IMR-90 (cell line): ENCODE results near the gene NOS1AP. TPM values are rescaled to one million over a fixed set of nuclear protein-coding genes. Genes with fewer than 3 reads are reported as not detected.

Experiments used
- ATAC-seq: fragments of 200-7000 bp; cut with Tn5 transposase; 2 replicates; pipeline ENCODE4 v1.9.1; 2020; ENCODE audit warnings: low read depth, mild to moderate bottlenecking, moderate library complexity
- BruUV-seq: library from RNA; stranded (reverse); fragments of 400-500 nt; replicated peaks from 2 replicates; lab custom pipeline; 2021; lab: Mats Ljungman, UMichigan
- CTCF ChIA-PET: fragments of 300-600 bp; formaldehyde crosslinking; extraction: SDS; loops from one replicate; lab custom pipeline; 2021; ENCODE audit warnings: antibody characterized with exemption; lab: Yijun Ruan, JAX
- POLR2A ChIA-PET: fragments of 300-600 bp; sonication (Branson Sonifier 250); formaldehyde crosslinking; loops from one replicate; lab custom pipeline; 2022; ENCODE audit warnings: antibody characterized with exemption; ENCODE audit not compliant: unreplicated experiment; lab: Charles Lee
- DNase-seq: peaks from one replicate; pipeline ENCODE4 v3.0.0; 2013
- H2AFZ ChIP-seq: replicated peaks from 2 replicates; pipeline ENCODE3; 2013; ENCODE audit warnings: low read length, mild to moderate bottlenecking; ENCODE audit not compliant: poor library complexity
- H2AK5ac ChIP-seq: 2 replicates; pipeline ENCODE4 v1.6.1; 2013; ENCODE audit warnings: low read depth, low read length, inconsistent platforms
- H2AK9ac ChIP-seq: replicated peaks from 2 replicates; pipeline ENCODE3; 2013; ENCODE audit warnings: mild to moderate bottlenecking, low read depth, low read length, moderate library complexity; ENCODE audit not compliant: poor library complexity
- H2BK120ac ChIP-seq: 2 replicates; pipeline ENCODE4 v1.6.1; 2013; ENCODE audit warnings: low read depth, low read length, inconsistent platforms
- H2BK15ac ChIP-seq: 3 replicates; pipeline ENCODE4 v1.6.1; 2013; ENCODE audit warnings: low read depth, low read length, inconsistent platforms
- H2BK20ac ChIP-seq: 2 replicates; pipeline ENCODE4 v1.6.1; 2013; ENCODE audit warnings: low read depth, mild to moderate bottlenecking, inconsistent platforms, low read length, moderate library complexity
- H2BK5ac ChIP-seq: 2 replicates; pipeline ENCODE4 v1.6.1; 2013; ENCODE audit warnings: mild to moderate bottlenecking, low read depth, low read length, inconsistent platforms; ENCODE audit not compliant: poor library complexity, severe bottlenecking
- H3K14ac ChIP-seq: replicated peaks from 2 replicates; pipeline ENCODE4 v1.6.1; 2013; ENCODE audit warnings: low read depth, low read length, inconsistent platforms
- H3K18ac ChIP-seq: 2 replicates; pipeline ENCODE4 v1.6.1; 2013; ENCODE audit warnings: low read depth, low read length, control low read depth
- H3K23ac ChIP-seq: 2 replicates; pipeline ENCODE4 v1.6.1; 2013; ENCODE audit warnings: low read depth, low read length, inconsistent platforms
- H3K27ac ChIP-seq: 2 replicates; pipeline ENCODE4 v1.5.1; 2013; ENCODE audit warnings: mild to moderate bottlenecking, control low read depth, low read length; ENCODE audit not compliant: insufficient read depth
- H3K27me3 ChIP-seq: 2 replicates; pipeline ENCODE4 v1.6.1; 2013; ENCODE audit warnings: low read length; ENCODE audit not compliant: control insufficient read depth, insufficient read depth
- H3K36me3 ChIP-seq: 2 replicates; pipeline ENCODE4 v1.6.1; 2013; ENCODE audit warnings: low read length, mixed read lengths; ENCODE audit not compliant: control insufficient read depth, insufficient read depth
- H3K4ac ChIP-seq: 2 replicates; pipeline ENCODE4 v1.6.1; 2013; ENCODE audit warnings: low read depth, low read length, inconsistent platforms
- H3K4me1 ChIP-seq: 2 replicates; pipeline ENCODE4 v1.6.1; 2013; ENCODE audit warnings: low read length, mixed read lengths; ENCODE audit not compliant: control insufficient read depth, insufficient read depth
- H3K4me2 ChIP-seq: 2 replicates; pipeline ENCODE4 v1.6.1; 2013; ENCODE audit warnings: low read depth, mild to moderate bottlenecking, control low read depth, low read length, moderate library complexity
- H3K4me3 ChIP-seq: 2 replicates; pipeline ENCODE4 v1.5.1; 2013; ENCODE audit warnings: low read depth, mild to moderate bottlenecking, control low read depth, low read length, moderate library complexity; ENCODE audit not compliant: insufficient read depth
- H3K56ac ChIP-seq: 2 replicates; pipeline ENCODE4 v1.6.1; 2013; ENCODE audit warnings: low read length, inconsistent platforms; ENCODE audit not compliant: insufficient read depth; ENCODE audit errors: extremely low read depth
- H3K79me1 ChIP-seq, 2 experiments: 2 replicates each; pipeline ENCODE4 v1.6.1; 2013; ENCODE audit warnings: low read length in 2 of 2, inconsistent platforms in 1 of 2, low read depth in 1 of 2
- H3K9ac ChIP-seq: 2 replicates; pipeline ENCODE4 v1.6.1; 2013; ENCODE audit warnings: low read depth, low read length, control low read depth
- H3K9me1 ChIP-seq: 2 replicates; pipeline ENCODE4 v1.6.1; 2013; ENCODE audit warnings: low read length, inconsistent platforms; ENCODE audit not compliant: insufficient read depth
- H3K9me3 ChIP-seq: 2 replicates; pipeline ENCODE4 v1.6.1; 2013; ENCODE audit warnings: low read length; ENCODE audit not compliant: control insufficient read depth, insufficient read depth
- H4K20me1 ChIP-seq: 2 replicates; pipeline ENCODE4 v1.6.1; 2013; ENCODE audit warnings: low read length, inconsistent platforms; ENCODE audit not compliant: insufficient read depth
- H4K5ac ChIP-seq: 2 replicates; pipeline ENCODE4 v1.6.1; 2013; ENCODE audit warnings: mild to moderate bottlenecking, low read depth, low read length, control low read depth
- H4K8ac ChIP-seq, 2 experiments: 2 replicates each; pipeline ENCODE4 v1.6.1; 2013; ENCODE audit warnings: low read depth in 2 of 2, low read length in 2 of 2, control low read depth in 1 of 2, inconsistent platforms in 1 of 2
- H4K91ac ChIP-seq: 2 replicates; pipeline ENCODE4 v1.6.1; 2013; ENCODE audit warnings: low read depth, low read length, inconsistent platforms; ENCODE audit not compliant: insufficient read depth
- BHLHE40 ChIP-seq: fragments of 150-350 bp; IDR thresholded peaks from 2 replicates; pipeline ENCODE4 v1.6.1; 2016; ENCODE audit warnings: mild to moderate bottlenecking, low read depth, low read length
- CEBPB ChIP-seq: IDR thresholded peaks from 2 replicates; pipeline ENCODE4 v1.6.1; 2012; ENCODE audit warnings: low read depth, low read length, improper control_type of control experiment
- CHD1 ChIP-seq: IDR thresholded peaks from 2 replicates; pipeline ENCODE4 v1.6.1; 2012; ENCODE audit warnings: low read depth, low read length, improper control_type of control experiment
- CTCF ChIP-seq: conservative IDR thresholded peaks from 2 replicates; pipeline ENCODE4 v1.5.1; 2012; ENCODE audit warnings: mild to moderate bottlenecking, low read depth, low read length, improper control_type of control experiment
- ELK1 ChIP-seq: fragments of 150-350 bp; IDR thresholded peaks from 2 replicates; pipeline ENCODE4 v1.6.1; 2016; ENCODE audit warnings: low read depth, mild to moderate bottlenecking, low read length, moderate library complexity, borderline replicate concordance
- FOS ChIP-seq: fragments of 150-350 bp; IDR thresholded peaks from 2 replicates; pipeline ENCODE4 v1.6.1; 2016; ENCODE audit warnings: low read depth, low read length
- MAFK ChIP-seq: IDR thresholded peaks from 2 replicates; pipeline ENCODE4 v1.6.1; 2012; ENCODE audit warnings: low read depth, low read length, improper control_type of control experiment
- MAZ ChIP-seq: IDR thresholded peaks from 2 replicates; pipeline ENCODE4 v1.6.1; 2012; ENCODE audit warnings: low read depth, mild to moderate bottlenecking, low read length, improper control_type of control experiment, moderate library complexity, borderline replicate concordance
- MXI1 ChIP-seq: IDR thresholded peaks from 2 replicates; pipeline ENCODE4 v1.6.1; 2012; ENCODE audit warnings: low read depth, mild to moderate bottlenecking, low read length, moderate library complexity, borderline replicate concordance
- NFE2L2 ChIP-seq: fragments of 150-350 bp; IDR thresholded peaks from 2 replicates; pipeline ENCODE4 v1.6.1; 2016; ENCODE audit warnings: low read depth, mild to moderate bottlenecking, low read length
- POLR2A ChIP-seq: IDR thresholded peaks from 2 replicates; pipeline ENCODE4 v1.6.1; 2012; ENCODE audit warnings: mild to moderate bottlenecking, low read depth, low read length
- RAD21 ChIP-seq: IDR thresholded peaks from 2 replicates; pipeline ENCODE4 v1.6.1; 2012; ENCODE audit warnings: low read length, improper control_type of control experiment
- RCOR1 ChIP-seq: IDR thresholded peaks from 2 replicates; pipeline ENCODE4 v1.6.1; 2012; ENCODE audit warnings: mild to moderate bottlenecking, low read length, improper control_type of control experiment; ENCODE audit not compliant: insufficient replicate concordance
- RFX5 ChIP-seq: IDR thresholded peaks from 2 replicates; pipeline ENCODE4 v1.8.0; 2012; ENCODE audit warnings: low read depth, mild to moderate bottlenecking, low read length, moderate library complexity
- SMC3 ChIP-seq: fragments of 150-350 bp; IDR thresholded peaks from 2 replicates; pipeline ENCODE4 v1.6.1; 2016; ENCODE audit warnings: low read depth, mild to moderate bottlenecking, antibody characterized with exemption, low read length, moderate library complexity
- USF2 ChIP-seq: fragments of 150-350 bp; IDR thresholded peaks from 2 replicates; pipeline ENCODE4 v1.6.1; 2017; ENCODE audit warnings: mild to moderate bottlenecking, antibody characterized with exemption, low read length, low read depth
- WGBS, 2 experiments: methylation state at CpG; one replicate each; pipeline versions ENCODE4 v1.1.5 to v1.1.7; 2013; ENCODE audit warnings: missing lambda C conversion rate in 2 of 2; ENCODE audit not compliant: insufficient read length in 1 of 2; ENCODE audit errors: extremely low coverage in 2 of 2; 5-methylcytosine and 5-hydroxymethylcytosine counted together
- dilution Hi-C: fragments of 300-500 bp; cut with HindIII; formaldehyde crosslinking; loops from one replicate; pipeline ENCODE4 v1.14.3; 2018; ENCODE audit warnings: low sequenced_read_pairs; ENCODE audit not compliant: unreplicated experiment
- in situ Hi-C: fragments of 300-500 bp; cut with MboI; formaldehyde crosslinking; loops from 3 replicates; pipeline ENCODE4 v1.14.3; 2019; ENCODE audit warnings: low sequenced_read_pairs, inconsistent platforms, mixed read lengths
- intact Hi-C: fragments of 100-400 bp; cut with micrococcal nuclease; formaldehyde crosslinking; loops from 2 replicates; pipeline ENCODE4 v1.10.0; 2022
- polyA plus RNA-seq, 3 experiments: library from polyadenylated mRNA; depleted of rRNA; stranded (reverse); fragments of >200 nt; gene quantifications; 2 replicates each; pipeline ENCODE4 v1.2.3, GENCODE V29; 2012; ENCODE audit warnings: low replicate concordance in 1 of 3
- total RNA-seq: library from RNA; depleted of rRNA; stranded (reverse); fragments of >200 nt; gene quantifications from 2 replicates; pipeline ENCODE4 v1.2.3, GENCODE V29; 2012

NOS1AP gene
- total and polyA plus RNA-seq, 2 of the 4 experiments (the other 2 are of a cell fraction), result 0.18 to 0.19 TPM

DNA sequence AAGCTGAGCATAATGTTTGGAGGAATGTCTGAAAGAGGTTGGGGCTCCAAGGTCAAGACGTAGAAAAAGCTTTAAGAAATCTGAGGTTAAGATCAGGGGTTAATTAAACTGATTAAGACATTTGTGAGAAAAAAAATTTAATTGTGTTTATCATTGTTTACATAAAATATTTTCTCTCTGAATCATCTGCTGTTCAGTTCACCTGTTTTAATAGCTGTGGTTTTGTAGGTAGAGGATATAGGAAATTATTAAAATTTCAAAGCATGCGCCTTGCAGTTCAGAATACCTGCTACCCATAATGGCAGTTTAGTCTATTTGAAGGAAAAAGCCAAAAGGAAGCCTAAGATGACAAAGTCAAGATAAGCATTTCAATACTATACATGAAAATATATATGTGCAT is 154.0 kb downstream of the NOS1AP start:
- no TSS peak for BruUV-seq
- no peak for ATAC-seq

More for the DNA sequence above, 154.0 kb downstream of the NOS1AP start:
- Histone ChIP-seq H3K14ac (no peak overlapping the region), H3K79me1 (no peaks in the 10 kb centered on the region), H2AK5ac (no peak overlapping the region), H2AFZ (no peak overlapping the region), H3K4me2 (no peak overlapping the region), H2AK9ac (no peak overlapping the region), H3K18ac (no peak overlapping the region), H3K4me3 (no peak overlapping the region), H3K36me3 (no peaks in the 10 kb centered on the region), H2BK5ac (no peak overlapping the region), H3K56ac (no peak overlapping the region), H3K27me3 (peaks cover 6% of the 10 kb centered on the region), H2BK20ac (no peak overlapping the region), H4K20me1 (no peaks in the 10 kb centered on the region), H3K4me1 (no peaks in the 10 kb centered on the region), H3K9me1 (no peaks in the 10 kb centered on the region), H3K9ac (no peak overlapping the region), H3K27ac (no peak overlapping the region), H4K8ac (no peak overlapping the region), H3K9me3 (no peaks in the 10 kb centered on the region), H3K23ac (no peak overlapping the region), H4K5ac (no peak overlapping the region), H4K91ac (no peak overlapping the region), H2BK120ac (no peak overlapping the region), H2BK15ac (no peak overlapping the region), H3K4ac (no peak overlapping the region)
- in situ Hi-C loops, result no loop called here
- no peak for DNase-seq
- ChIA-PET CTCF (interaction anchor here (0.6 kb wide), 1 partner anchor 141 kb away, joined by 7 read pairs; no protein-coding TSS in a partner anchor), POLR2A (no interaction called here)
- intact Hi-C loops, result no loop called here
- dilution Hi-C loops, result no loop called here
- no peak for TF ChIP-seq CEBPB
- TF ChIP-seq NFE2L2, result no peak
- no peak for TF ChIP-seq MAZ
- TF ChIP-seq POLR2A, result no peak
- no peak for TF ChIP-seq RAD21
- TF ChIP-seq SMC3, result no peak
- TF ChIP-seq MAFK, result no peak
- no peak for TF ChIP-seq RCOR1
- no peak for TF ChIP-seq CHD1
- TF ChIP-seq USF2, result no peak
- TF ChIP-seq ELK1, result no peak
- no peak for TF ChIP-seq FOS
- no peak for TF ChIP-seq RFX5
- no peak for TF ChIP-seq MXI1
- no peak for TF ChIP-seq CTCF
- TF ChIP-seq BHLHE40, result no peak
- no CpG with 5 or more reads among the region's 2 CpGs for WGBS, 2 experiments
